ENCODE data around the gene DHRS9.

DNA sequence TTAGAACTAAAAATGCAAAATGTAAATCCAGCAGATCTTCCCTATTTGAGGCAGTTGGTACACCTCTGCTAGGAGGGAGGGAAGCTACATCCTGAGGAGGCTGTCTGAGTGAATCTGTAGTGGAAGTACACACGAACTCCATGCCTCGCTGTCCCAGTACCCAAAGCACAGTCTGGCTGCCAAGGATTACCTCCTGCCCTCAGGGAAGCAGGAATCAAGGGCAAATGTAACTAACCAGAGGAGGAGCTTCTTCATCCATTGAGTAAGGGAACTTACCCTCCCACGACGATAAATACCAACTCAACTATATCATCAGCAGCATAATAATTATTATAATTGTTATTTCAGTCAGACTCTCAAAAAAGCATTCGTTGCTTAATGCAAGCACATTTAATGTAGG lies 2.1 kb downstream of the DHRS9 start:
- TF ChIP-seq POLR2AphosphoS5 (IDR thresholded peaks at IDR 0.05), result no peak
- no peak for TF ChIP-seq POLR2A (IDR thresholded peaks at IDR 0.05)
